HepG2 (cell line): ENCODE data around the gene IRAK1BP1. TPM values are rescaled to one million over a fixed set of nuclear protein-coding genes. Genes with fewer than 3 reads are reported as not detected.

Source experiments
- ATAC-seq: fragments of 200-7000 bp; cut with Tn5 transposase; 3 replicates; pipeline ENCODE4 v1.9.1; 2020; ENCODE audit warnings: mild to moderate bottlenecking, moderate library complexity
- BruUV-seq: library from RNA; stranded (reverse); fragments of 400-500 nt; replicated peaks from 2 replicates; lab custom pipeline; 2021; lab: Mats Ljungman, UMichigan
- CTCF ChIA-PET: fragments of 300-600 bp; formaldehyde crosslinking; extraction: SDS; loops from one replicate; lab custom pipeline; 2021; ENCODE audit warnings: low total read pairs, inconsistent platforms, low intra/inter-chr PET ratio; lab: Yijun Ruan, JAX
- POLR2A ChIA-PET: fragments of 350-600 bp; sonication (Branson Sonifier 250); formaldehyde crosslinking; loops from one replicate; lab custom pipeline; 2020; ENCODE audit warnings: antibody characterized with exemption, inconsistent platforms; lab: Yijun Ruan, JAX
- DNase-seq: peaks from one replicate; pipeline ENCODE4 v3.0.0-alpha.2; 2015; ENCODE audit warnings: low spot score
- FAIRE-seq: peaks from 3 replicates; lab custom pipeline; 2011; peaks lifted over from hg19 to GRCh38; lab: Jason Lieb, UNC
- H2AFZ ChIP-seq: one replicate; pipeline ENCODE4 v1.6.1; 2011; ENCODE audit warnings: low read length, inconsistent platforms
- H3K27ac ChIP-seq: fragments of 300-600 bp; 3 replicates; pipeline ENCODE4 v1.8.0; 2011; ENCODE audit warnings: mixed run types, mild to moderate bottlenecking, mixed read lengths, low read length, inconsistent platforms; ENCODE audit not compliant: insufficient read depth; ENCODE audit errors: extremely low read length
- H3K27me3 ChIP-seq, 2 experiments: fragments of 200-600 bp in 1 of 2; 2 replicates in 1 of 2; 3 replicates in 1 of 2; pipeline versions ENCODE4 v1.6.0 to v1.8.0; 2011; ENCODE audit warnings: low read length in 2 of 2, mild to moderate bottlenecking in 2 of 2, moderate library complexity in 2 of 2, inconsistent platforms in 1 of 2; ENCODE audit not compliant: insufficient read depth in 2 of 2, control insufficient read depth in 1 of 2
- H3K36me3 ChIP-seq, 2 experiments: fragments of 200-600 bp in 1 of 2; replicated peaks in 1 of 2; 2 replicates in 1 of 2; 3 replicates in 1 of 2; pipeline versions ENCODE4 v1.5.1 to v1.8.0; 2011; ENCODE audit warnings: low read length in 2 of 2, inconsistent platforms in 1 of 2; ENCODE audit not compliant: insufficient read depth in 2 of 2, control insufficient read depth in 1 of 2
- H3K4me1 ChIP-seq: 2 replicates; pipeline ENCODE4 v1.5.1; 2012; ENCODE audit warnings: low read length, inconsistent platforms; ENCODE audit not compliant: insufficient read depth
- H3K4me2 ChIP-seq: 2 replicates; pipeline ENCODE4 v1.6.0; 2011; ENCODE audit warnings: low read depth, low read length, inconsistent platforms
- H3K4me3 ChIP-seq, 3 experiments: fragments of 200-600 bp in 1 of 3; sonication (generic), shearing (Covaris generic) in 1 of 3; replicated peaks in 1 of 3; 2 replicates each; pipeline ENCODE4 v1.5.1; 2011 to 2016; ENCODE audit warnings: low read length in 3 of 3, inconsistent platforms in 2 of 3, low read depth in 2 of 3, mild to moderate bottlenecking in 2 of 3, control low read depth in 1 of 3, mixed read lengths in 1 of 3; ENCODE audit not compliant: insufficient read depth in 1 of 3
- H3K79me2 ChIP-seq: one replicate; pipeline ENCODE4 v1.6.1; 2011; ENCODE audit warnings: low read length, inconsistent platforms; ENCODE audit not compliant: insufficient read depth
- H3K9ac ChIP-seq: 2 replicates; pipeline ENCODE4 v1.6.0; 2011; ENCODE audit warnings: mild to moderate bottlenecking, low read depth, low read length, inconsistent platforms; ENCODE audit not compliant: insufficient read depth
- H3K9me3 ChIP-seq: 2 replicates; pipeline ENCODE4 v1.5.1; 2012; ENCODE audit warnings: mild to moderate bottlenecking, low read length
- H4K20me1 ChIP-seq: 2 replicates; pipeline ENCODE4 v1.6.0; 2011; ENCODE audit warnings: inconsistent platforms, mild to moderate bottlenecking, low read length, moderate library complexity; ENCODE audit not compliant: insufficient read depth
- AKNA ChIP-seq: sonication (generic); formaldehyde crosslinking; IDR thresholded peaks from 2 replicates; pipeline ENCODE4 v1.4.0; 2020; ENCODE audit warnings: missing genetic modification reagents, borderline replicate concordance
- ASH2L ChIP-seq: fragments of 300-600, 200-600 bp; sonication (generic); IDR thresholded peaks from 2 replicates; pipeline ENCODE4 v1.7.0; 2017; ENCODE audit warnings: low read depth, mild to moderate bottlenecking, moderate library complexity, mixed read lengths, low read length; ENCODE audit not compliant: insufficient read length
- CERS6 ChIP-seq: sonication (generic); formaldehyde crosslinking; IDR thresholded peaks from 2 replicates; pipeline ENCODE4 v1.5.0; 2020; ENCODE audit warnings: missing genetic modification reagents
- CHD2 ChIP-seq: IDR thresholded peaks from 2 replicates; pipeline ENCODE4 v1.6.1; 2011; ENCODE audit warnings: low read depth, low read length, improper control_type of control experiment
- EHMT2 ChIP-seq: fragments of 200-600 bp; sonication (generic); IDR thresholded peaks from 2 replicates; pipeline ENCODE4 v1.7.0; 2017; ENCODE audit warnings: antibody characterized with exemption, low read depth, low read length, borderline replicate concordance
- GABPB1 ChIP-seq: IDR thresholded peaks from 2 replicates; pipeline ENCODE4 v1.6.1; 2016; ENCODE audit warnings: mild to moderate bottlenecking, missing genetic modification reagents, moderate library complexity, missing compliant biosample characterization
- MEIS1 ChIP-seq: sonication (generic); formaldehyde crosslinking; IDR thresholded peaks from 2 replicates; pipeline ENCODE4 v1.9.0; 2021; ENCODE audit warnings: mild to moderate bottlenecking, missing genetic modification reagents, moderate library complexity, borderline replicate concordance
- MXD1 ChIP-seq: sonication (generic); formaldehyde crosslinking; IDR thresholded peaks from 2 replicates; pipeline ENCODE4 v1.4.0; 2020; ENCODE audit warnings: mild to moderate bottlenecking, missing genetic modification reagents
- POLR2G ChIP-seq: fragments of 200-400 bp; formaldehyde crosslinking; IDR thresholded peaks from 2 replicates; pipeline ENCODE4 v1.6.1; 2018; ENCODE audit warnings: mild to moderate bottlenecking, low read depth, low read length, moderate library complexity
- RAD21 ChIP-seq: fragments of 450-650 bp; formaldehyde crosslinking; IDR thresholded peaks from 2 replicates; pipeline ENCODE4 v1.5.0; 2020; ENCODE audit warnings: mild to moderate bottlenecking
- RXRA ChIP-seq: sonication (generic); formaldehyde crosslinking; IDR thresholded peaks from 2 replicates; pipeline ENCODE4 v1.5.1; 2020; ENCODE audit warnings: missing genetic modification reagents
- ZNF207 ChIP-seq: fragments of 450-650 bp; IDR thresholded peaks from 2 replicates; pipeline ENCODE4 v1.6.1; 2016; ENCODE audit warnings: antibody characterized with exemption, borderline replicate concordance
- ZNF333 ChIP-seq: sonication (generic); formaldehyde crosslinking; IDR thresholded peaks from 2 replicates; pipeline ENCODE4 v1.4.0; 2020; ENCODE audit warnings: mild to moderate bottlenecking, missing genetic modification reagents, borderline replicate concordance
- ZNF335 ChIP-seq: sonication (generic); formaldehyde crosslinking; IDR thresholded peaks from 2 replicates; pipeline ENCODE4 v1.4.0; 2020; ENCODE audit warnings: missing genetic modification reagents
- ZNF549 ChIP-seq: sonication (generic); formaldehyde crosslinking; IDR thresholded peaks from 2 replicates; pipeline ENCODE4 v1.5.0; 2020; ENCODE audit warnings: missing genetic modification reagents
- ZUFSP ChIP-seq: sonication (generic); formaldehyde crosslinking; IDR thresholded peaks from 2 replicates; pipeline ENCODE4 v1.9.0; 2021; ENCODE audit warnings: missing genetic modification reagents, mild to moderate bottlenecking, borderline replicate concordance
- WGBS: methylation state at CpG from one replicate; pipeline ENCODE4 v1.1.6; 2017; ENCODE audit warnings: low lambda C conversion rate; 5-methylcytosine and 5-hydroxymethylcytosine counted together
- in situ Hi-C: cut with HindIII; loops from 2 replicates; pipeline ENCODE4 v1.10.0; 2017; ENCODE audit warnings: low pct_unique_long_range_greater_than_20kb; ENCODE audit not compliant: extremely low pct_ligation_motif_present
- intact Hi-C: fragments of 100-400 bp; cut with micrococcal nuclease; formaldehyde crosslinking; loops from one replicate; pipeline ENCODE4 v1.10.0; 2022; ENCODE audit not compliant: unreplicated experiment
- polyA plus RNA-seq, 8 experiments: library from polyadenylated mRNA; depleted of rRNA in 3 of 8; stranded (reverse) in 7 of 8; unstranded in 1 of 8; fragments of >200 nt; fragmentation: Illumina TruSeq in 4 of 8; extraction: Trizol in 4 of 8; gene quantifications; 2 replicates each; pipeline versions ENCODE4 v1.2.1 to v1.2.3, GENCODE V29; 2011 to 2016; ENCODE audit warnings: low read depth in 4 of 8, missing spikeins in 1 of 8, mixed read lengths in 1 of 8; ENCODE audit not compliant: insufficient read depth in 1 of 8
- total RNA-seq, 5 experiments: library from RNA; depleted of rRNA; stranded (reverse); fragments of >200 nt; fragmentation: Illumina TruSeq; extraction: Trizol; gene quantifications; 2 replicates each; pipeline ENCODE4 v1.2.3, GENCODE V29; 2016; ENCODE audit warnings: low read depth in 1 of 5

IRAK1BP1 gene
- total and polyA plus RNA-seq, 2 of the 13 experiments (the other 11 are each of a cell fraction or from before 2014, with no cell fraction given), result 0.86 to 1.5 TPM

GRCh38 chr6:78947962-78948361 lies 80.6 kb downstream of the IRAK1BP1 start:
- FAIRE-seq, result no peak
- intact Hi-C loops, result no loop called here
- H3K27me3 ChIP-seq, result no peaks in the 10 kb centered on the region
- no TSS peak for BruUV-seq
- H3K79me2 ChIP-seq, result no peaks in the 10 kb centered on the region
- H2AFZ ChIP-seq, result no peak overlapping the region
- H3K27ac ChIP-seq, result no peak overlapping the region
- H3K4me2 ChIP-seq, result no peak overlapping the region
- ChIA-PET CTCF (no interaction called here), POLR2A (no interaction called here)
- 92% methylated on average over 2 of the region's 2 CpGs for WGBS
- H3K9ac ChIP-seq, result no peak overlapping the region
- no peak overlapping the region for H3K4me3 ChIP-seq
- no peaks in the 10 kb centered on the region for H3K4me1 ChIP-seq
- in situ Hi-C loops, result no loop called here
- DNase-seq, result no peak
- ATAC-seq, result no peak
- peaks cover 15 to 80% of the 10 kb centered on the region in 2 experiments for H3K36me3 ChIP-seq
- peaks cover 22% of the 10 kb centered on the region for H3K9me3 ChIP-seq
- no peaks in the 10 kb centered on the region for H4K20me1 ChIP-seq
- TF ChIP-seq POLR2G (no peak), ZNF333 (CRISPR knock-in tag) (no peak), ZNF549 (CRISPR knock-in tag) (no peak), RAD21 (no peak), GABPB1 (no peak), ZNF335 (CRISPR knock-in tag) (no peak), RXRA (CRISPR knock-in tag) (no peak), CHD2 (no peak), ASH2L (no peak), CERS6 (CRISPR knock-in tag) (no peak), MEIS1 (CRISPR knock-in tag) (no peak), MXD1 (CRISPR knock-in tag) (no peak), EHMT2 (no peak), AKNA (no peak), ZUFSP (CRISPR knock-in tag) (no peak), ZNF207 (no peak)
